ENCODE measurements around the gene CACNA2D3.
"Not testable (repeated sequence)": the region's sequence is repeated elsewhere in the genome, so short reads cannot be mapped to it uniquely, and the experiment has no call there.

CACNA2D3 gene

GRCh38 chr3:54378184-54378583 lies 255.8 kb downstream of the CACNA2D3 start:
- no peak for DNase-seq

- DNase-seq = no peak
Observed at GRCh38 chr3:54384279-54384678, 261.9 kb downstream of the CACNA2D3 start.

DNA sequence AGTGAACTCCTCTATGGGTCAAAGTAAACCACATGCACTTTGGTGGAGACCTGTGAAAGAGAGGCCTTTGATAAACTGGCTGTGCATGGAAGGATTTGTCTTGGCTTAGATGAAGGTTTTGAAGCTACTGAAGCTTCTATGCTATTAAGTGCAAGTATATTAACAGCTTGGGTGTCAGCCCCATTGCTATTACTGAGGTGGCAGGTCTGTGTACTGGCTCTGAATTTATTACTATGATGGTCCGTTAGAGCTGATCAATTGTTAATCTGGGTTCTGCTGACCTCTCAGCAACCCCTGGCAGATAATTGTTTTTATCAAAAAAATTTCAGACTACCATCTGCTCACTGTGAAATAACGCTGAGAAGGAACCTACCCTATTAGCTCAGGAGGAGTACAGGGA lies 268.2 kb downstream of the CACNA2D3 start:
- DNase-seq = no peak

GRCh38 chr3:54393150-54393549 lies 270.8 kb downstream of the CACNA2D3 start:
- no peak for DNase-seq

- DNase-seq = no peak
Observed at GRCh38 chr3:54408328-54408727, 286.0 kb downstream of the CACNA2D3 start.

DNA sequence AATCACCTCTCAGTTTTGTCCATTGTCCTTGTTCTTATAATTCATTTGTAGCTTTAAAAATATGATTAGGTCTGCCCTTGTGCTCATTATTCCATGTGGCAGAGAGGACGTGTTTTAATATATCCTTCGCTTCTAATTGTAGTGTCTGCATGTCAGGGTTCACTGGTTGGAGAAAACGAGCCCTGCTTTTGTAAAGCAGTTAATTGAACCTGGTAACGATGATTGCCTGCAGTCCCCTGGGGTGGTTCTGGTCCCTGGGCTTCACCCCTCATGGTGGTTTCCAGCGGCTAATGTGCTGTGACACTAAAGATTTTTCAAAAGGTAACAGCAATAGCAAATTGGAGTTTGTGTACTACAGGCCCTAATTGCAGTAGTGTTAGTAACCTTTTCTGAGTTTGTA lies 299.6 kb downstream of the CACNA2D3 start:
- DNase-seq = peak; percentile 29

GRCh38 chr3:54424292-54424691 lies 301.9 kb downstream of the CACNA2D3 start:
- DNase-seq = peak; percentile 6

DNA sequence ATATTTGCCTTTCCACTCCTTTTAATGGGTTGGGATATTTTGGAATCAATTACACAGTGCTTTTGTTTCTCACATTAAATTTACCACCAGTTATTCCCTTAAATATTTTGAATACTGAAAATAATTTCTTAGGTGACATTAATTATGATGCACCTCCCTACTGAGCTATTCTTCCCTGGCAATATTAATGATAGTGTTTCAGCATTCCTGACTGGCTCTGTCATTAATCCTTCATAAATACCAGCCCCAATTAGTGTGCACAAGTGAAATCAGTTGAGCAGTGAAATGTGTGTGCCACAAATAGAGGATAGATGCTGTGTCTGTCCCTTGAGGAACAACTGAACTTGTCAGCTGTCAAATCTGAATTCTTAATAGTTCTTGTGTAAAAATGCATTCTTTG lies 304.0 kb downstream of the CACNA2D3 start:
- no peak for DNase-seq

DNA sequence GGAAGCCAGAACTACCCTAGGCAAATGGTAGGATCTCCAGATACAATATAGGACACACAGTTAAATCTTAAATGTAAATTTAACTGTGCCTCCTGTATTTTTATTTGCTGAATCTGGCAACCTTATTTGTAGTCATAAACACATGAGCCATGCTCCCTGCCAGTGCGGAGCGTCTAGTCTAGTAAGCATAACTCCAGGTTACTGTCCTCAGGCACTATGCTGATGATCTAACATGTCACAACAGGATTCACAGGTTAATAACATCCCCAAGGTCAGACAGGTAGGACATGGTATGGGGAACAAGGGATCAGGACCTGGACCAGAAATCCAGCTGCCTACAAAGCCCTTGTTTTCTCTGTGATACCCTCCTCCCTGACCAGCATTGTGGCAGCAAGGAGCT lies 305.1 kb downstream of the CACNA2D3 start:
- DNase-seq = no peak

- DNase-seq = peak; percentile 31
Observed at GRCh38 chr3:54427941-54428871, 305.9 kb downstream of the CACNA2D3 start.

GRCh38 chr3:54432975-54433374 lies 310.6 kb downstream of the CACNA2D3 start:
- DNase-seq = no peak

DNA sequence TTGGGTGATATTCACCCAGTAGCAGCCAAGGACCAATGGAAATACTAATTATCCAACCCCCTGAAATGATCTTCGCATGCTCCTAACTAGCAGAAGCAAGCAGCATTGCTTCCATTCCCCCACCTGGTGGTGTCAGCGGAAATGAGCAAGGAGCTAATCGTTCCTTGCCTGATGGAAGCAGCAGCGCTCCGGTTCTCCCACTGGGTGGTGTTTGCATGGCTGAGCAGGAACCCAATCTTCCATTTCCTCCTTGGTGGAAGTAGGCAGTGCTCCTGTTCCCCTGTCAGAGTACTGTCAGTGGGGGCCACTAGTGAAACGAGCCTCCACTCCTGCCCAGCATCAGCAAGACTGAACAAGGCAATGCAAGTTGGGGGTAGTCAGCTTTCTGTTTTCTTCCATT lies 311.5 kb downstream of the CACNA2D3 start:
- no peak for DNase-seq

DNA sequence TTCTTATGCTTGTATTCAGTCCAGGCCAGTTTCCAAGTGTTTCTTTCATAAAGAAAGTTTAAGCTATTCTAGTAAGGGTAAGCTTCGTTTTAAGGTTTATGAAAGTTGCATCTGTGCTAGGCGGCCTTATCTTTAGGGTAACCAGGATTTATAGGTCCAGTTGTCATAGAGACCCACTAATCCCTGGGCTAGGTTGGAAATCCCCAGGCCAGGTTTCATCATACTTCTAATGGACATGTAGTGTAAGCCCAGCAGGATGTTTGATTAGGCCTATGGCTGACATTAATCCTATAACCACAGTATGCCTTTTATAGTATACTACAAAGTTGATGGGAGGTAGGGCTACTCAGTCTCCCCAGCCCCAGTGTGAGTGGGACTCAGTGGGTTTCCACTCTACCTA lies 312.4 kb downstream of the CACNA2D3 start:
- DNase-seq = no peak

DNA sequence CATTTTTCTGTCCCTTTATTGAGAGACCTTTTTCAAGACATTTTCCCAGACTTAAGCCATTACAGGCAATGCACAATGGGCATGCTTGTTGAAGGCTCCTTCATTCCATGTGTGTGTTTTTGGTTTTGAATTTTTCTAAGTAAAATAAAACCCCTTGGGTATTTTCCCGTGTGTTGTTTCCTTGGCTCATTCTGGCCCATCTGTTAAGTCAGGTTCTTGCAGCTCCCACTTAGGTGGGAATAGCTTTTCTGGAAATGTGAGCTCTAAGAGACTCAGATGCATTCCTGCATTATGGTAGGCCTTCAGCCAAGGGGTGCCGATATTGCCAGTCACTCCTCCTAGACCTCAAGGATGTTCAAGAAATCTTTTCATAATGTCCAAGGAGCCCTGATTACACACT lies 314.9 kb downstream of the CACNA2D3 start:
- DNase-seq = no peak

- DNase-seq = no peak
Observed at GRCh38 chr3:54443561-54444161, 321.3 kb downstream of the CACNA2D3 start.

GRCh38 chr3:54445630-54446029 lies 323.3 kb downstream of the CACNA2D3 start:
- DNase-seq = no peak

- no peak for DNase-seq
Observed at GRCh38 chr3:54447427-54447826, 325.1 kb downstream of the CACNA2D3 start.

GRCh38 chr3:54454806-54455205 lies 332.5 kb downstream of the CACNA2D3 start:
- DNase-seq = no peak

DNA sequence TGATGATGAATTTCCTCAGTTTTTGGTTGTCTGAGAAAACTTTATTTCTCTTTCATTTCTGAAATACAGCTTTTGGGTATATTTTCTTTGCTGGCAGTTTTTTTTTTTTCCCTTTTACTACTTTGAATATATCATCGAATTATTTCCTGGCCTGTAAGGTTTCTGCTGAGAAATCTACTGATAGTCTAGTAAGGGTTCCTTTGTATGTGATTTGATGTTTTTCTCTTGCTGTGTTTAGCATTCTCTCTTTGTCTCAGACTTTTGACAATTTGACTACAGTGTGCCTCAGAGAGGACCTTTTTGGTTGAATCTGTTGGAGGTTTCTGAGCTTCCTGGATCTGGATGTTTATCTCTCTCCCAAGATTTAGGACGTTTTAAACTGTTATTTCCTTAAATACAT lies 336.0 kb downstream of the CACNA2D3 start:
- DNase-seq = no peak

DNA sequence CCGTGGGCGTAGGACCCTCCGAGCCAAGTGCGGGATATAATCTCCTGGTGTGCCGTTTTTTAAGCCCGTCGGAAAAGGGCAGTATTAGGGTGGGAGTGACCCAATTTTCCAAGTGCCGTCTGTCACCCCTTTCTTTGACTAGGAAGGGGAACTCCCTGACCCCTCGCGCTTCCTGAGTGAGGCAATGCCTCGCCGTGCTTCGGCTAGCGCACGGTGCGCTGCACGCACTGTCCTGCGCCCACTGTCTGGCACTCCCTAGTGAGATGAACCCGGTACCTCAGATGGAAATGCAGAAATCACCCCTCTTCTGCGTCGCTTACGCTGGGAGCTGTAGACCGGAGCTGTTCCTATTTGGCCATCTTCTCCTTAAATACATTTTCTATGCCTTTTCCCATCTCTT lies 342.2 kb downstream of the CACNA2D3 start:
- DNase-seq = not testable (repeated sequence)

DNA sequence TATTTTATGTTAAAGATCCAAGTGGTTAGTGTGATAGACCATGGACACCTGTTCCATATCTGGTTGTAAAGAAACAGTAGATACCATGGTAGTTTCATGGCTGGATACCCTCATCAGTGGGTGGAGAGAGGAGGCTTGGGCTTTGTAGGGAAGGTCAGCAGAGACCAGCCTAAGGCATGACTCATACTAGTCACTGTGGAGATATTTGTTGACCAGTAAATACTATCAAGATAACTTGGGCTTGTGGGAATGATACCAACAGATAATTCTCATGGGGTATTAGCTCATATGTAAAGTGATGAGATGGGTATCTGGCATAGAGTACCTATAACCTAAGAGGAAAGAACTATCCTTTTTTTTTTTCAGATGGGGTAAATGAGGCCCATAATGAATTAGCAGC lies 354.5 kb downstream of the CACNA2D3 start:
- no peak for DNase-seq

- DNase-seq = no peak
Observed at GRCh38 chr3:54481606-54482365, 359.4 kb downstream of the CACNA2D3 start.

DNA sequence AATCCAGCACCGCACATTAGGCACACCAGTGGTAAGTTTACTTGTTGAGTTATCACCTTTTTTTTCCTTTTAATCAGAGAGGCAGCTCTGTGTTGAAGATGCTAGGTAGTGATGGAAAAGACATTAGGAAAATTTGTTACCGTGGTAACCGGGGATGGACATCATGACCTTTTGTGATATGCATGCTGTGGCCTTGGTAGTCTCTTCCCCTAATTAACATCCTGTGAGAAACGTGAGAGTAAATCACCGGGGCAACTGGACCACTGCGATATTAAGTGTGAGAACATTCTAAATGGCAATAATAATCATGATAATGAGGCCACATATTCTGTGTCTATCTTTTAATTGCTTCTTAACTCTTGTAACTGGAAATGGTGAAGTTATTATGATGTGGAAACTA lies 362.0 kb downstream of the CACNA2D3 start:
- no peak for DNase-seq

- no peak for DNase-seq
Observed at GRCh38 chr3:54486317-54486716, 364.0 kb downstream of the CACNA2D3 start.

All from NCI-H2107 (cell line).